Skin epidermis (tissue), 12 donors: ENCODE results near the gene BABAM2.

Source experiments
- H3K27ac ChIP-seq, 21 experiments: fragments of 200-600 bp; sonication (generic) in 11 of 21; one replicate each; pipeline ENCODE4 v1.5.0; 2020; ENCODE audit warnings: mild to moderate bottlenecking in 3 of 21, inconsistent platforms in 2 of 21, moderate library complexity in 2 of 21
- H3K4me3 ChIP-seq, 7 experiments: fragments of 200-600 bp; sonication (generic) in 2 of 7; one replicate each; pipeline ENCODE4 v1.5.0; 2020; ENCODE audit warnings: inconsistent platforms in 2 of 7, mild to moderate bottlenecking in 2 of 7, moderate library complexity in 1 of 7

BABAM2 gene

DNA sequence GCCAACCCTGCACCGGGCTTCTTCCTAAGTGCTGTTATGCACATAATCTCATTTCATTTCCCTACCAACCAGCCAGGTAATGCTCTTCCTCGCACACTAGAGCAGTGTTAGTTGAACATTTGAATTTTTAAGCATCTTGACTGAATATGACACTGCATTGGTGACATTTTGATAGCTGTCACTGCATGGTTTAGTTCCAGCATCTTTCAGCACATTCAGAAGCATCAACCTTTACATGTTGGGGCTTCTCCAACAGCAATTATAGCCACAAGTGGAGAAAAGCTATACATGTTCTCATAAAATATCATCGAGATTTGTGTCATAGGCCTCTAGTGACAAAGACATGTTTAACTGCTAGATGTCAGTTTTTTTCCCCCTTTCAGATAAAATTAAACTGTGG, 272.0 kb downstream of the BABAM2 start:
- Histone ChIP-seq H3K4me3 (no peak overlapping the region), H3K27ac (peak overlapping the region in 12 of 21 experiments; percentile 2 to 92 (median 62))

DNA sequence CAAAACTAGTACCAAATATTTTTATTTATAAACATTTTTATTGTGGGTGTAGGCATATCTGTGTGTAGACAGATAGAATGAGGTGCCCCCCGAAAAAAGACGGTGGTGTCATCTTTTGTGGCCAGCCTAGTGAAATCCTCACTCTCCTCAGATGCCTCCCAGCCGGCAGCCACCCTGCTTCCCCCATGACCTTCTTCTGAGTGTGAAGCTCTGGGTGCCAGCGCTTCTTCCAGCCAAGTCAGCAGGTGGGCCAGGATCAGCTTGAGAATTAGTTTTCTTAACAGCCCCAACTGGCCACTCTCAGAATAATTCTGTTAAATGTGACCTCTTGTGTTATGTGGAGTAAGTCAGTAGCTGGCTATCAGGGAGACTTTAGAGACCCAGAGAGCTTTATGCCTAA, 272.5 kb downstream of the BABAM2 start:
- no peak overlapping the region for H3K4me3 ChIP-seq
- peak overlapping the region in 17 of 21 experiments; percentile 28 to 92 (median 59) for H3K27ac ChIP-seq

- Histone ChIP-seq H3K27ac (peak overlapping the region in 18 of 21 experiments; percentile 28 to 92 (median 59)), H3K4me3 (no peak overlapping the region)
These were observed 273.2 kb downstream of the BABAM2 start for GRCh38 chr2:28163627-28164279.

DNA sequence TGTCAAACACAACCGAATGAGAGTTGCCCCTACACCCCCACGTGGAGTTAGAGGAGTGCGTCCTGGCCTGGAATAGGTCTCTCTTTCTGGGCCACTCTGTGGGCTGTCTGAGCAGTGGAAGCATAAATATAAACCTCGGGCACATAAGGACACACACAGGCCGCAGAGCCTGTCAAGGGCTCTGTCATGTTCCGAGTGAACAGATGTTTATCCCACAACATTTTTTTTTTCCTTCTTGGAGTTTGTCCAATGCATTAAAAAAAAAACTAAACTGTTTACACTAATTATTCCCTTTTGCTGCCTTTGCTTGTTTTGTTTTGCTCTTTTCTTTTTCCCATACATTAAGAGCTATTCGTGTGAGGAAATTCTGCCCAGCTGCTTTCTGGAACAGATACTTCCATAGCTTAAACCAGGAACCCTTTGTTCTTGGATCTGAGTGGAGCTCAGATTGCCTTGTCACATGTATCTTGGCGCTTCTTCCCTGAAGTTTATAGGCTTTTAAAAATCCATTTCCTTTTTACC, 273.8 kb downstream of the BABAM2 start:
- Histone ChIP-seq H3K27ac (peak overlapping the region in 18 of 21 experiments; percentile 41 to 92 (median 59)), H3K4me3 (no peak overlapping the region)

DNA sequence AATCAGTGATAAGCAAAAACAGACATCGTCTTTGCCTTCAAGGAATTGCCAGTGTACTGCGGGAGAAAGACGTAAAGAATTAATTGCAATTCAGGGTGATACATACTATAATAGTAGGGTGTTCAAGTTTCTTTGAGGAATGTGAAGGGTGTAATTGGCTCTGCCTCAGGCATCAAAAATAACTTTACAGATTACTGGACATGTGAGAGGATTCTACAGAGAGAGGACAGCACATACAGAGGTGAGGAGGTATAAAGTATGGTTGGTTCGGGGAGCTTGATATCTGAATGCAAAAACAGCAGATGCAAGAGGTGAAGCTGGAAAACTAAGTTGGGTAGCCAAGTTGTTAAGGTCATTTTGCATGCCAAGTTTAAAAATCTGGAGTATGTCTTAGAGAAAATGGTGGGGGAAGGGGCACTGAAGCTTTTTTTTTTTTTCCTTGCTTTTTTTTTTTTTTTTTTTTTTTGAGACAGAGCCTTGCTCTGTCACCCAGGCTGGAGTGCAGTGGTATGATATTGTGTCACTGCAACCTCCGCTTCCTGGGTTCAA, 274.6 kb downstream of the BABAM2 start:
- Histone ChIP-seq H3K27ac (peak overlapping the region in 13 of 21 experiments; percentile 24 to 92 (median 59)), H3K4me3 (no peak overlapping the region)

- Histone ChIP-seq H3K27ac (peak overlapping the region in 1 of 21 experiments; percentile 37), H3K4me3 (no peak overlapping the region)
These were observed 276.4 kb downstream of the BABAM2 start for GRCh38 chr2:28166956-28167355.

DNA sequence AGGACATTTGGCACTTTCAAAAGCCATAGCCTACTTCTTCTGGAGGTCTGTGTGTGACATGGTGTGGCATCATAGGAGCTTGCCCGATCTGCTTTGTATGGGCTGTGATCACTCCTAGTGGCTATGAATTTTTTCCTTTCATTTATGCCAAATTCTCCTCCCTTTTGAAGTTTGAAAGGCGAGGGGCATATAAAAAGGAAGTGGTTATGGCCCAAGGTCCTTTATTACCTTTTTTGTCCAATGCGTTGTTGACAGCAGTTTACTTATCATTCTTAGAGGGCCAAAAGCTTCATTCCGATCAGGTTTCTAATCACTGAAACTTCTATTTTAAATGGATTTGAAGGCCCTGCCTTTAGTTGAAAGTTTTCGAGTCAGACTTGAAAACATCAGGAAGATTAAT, 277.8 kb downstream of the BABAM2 start:
- H3K4me3 ChIP-seq = no peak overlapping the region
- H3K27ac ChIP-seq = peak overlapping the region in 10 of 21 experiments; percentile 5 to 50 (median 28)

DNA sequence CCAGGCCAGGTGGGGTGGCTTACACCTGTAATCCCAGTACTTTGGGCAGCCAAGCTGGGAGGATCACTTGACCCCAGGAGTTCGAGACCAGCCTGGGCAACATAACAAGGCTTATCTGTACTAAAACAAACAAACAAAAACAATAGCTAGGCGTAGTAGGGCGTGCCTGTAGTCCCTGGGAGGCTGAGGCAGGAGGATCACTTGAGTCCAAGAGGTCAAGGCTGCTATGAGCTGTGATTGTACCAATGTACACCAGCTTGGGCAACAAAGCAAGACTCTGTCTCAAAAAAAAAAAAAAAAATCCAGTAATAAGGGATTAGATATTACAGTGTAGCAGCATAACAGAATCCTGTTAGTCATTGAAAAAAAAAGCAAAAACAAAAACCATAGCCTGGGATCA, 279.0 kb downstream of the BABAM2 start:
- Histone ChIP-seq H3K4me3 (no peak overlapping the region), H3K27ac (peak overlapping the region in 1 of 21 experiments; percentile 44)

GRCh38 chr2:28172114-28172898, 281.8 kb downstream of the BABAM2 start:
- no peak overlapping the region for H3K4me3 ChIP-seq
- H3K27ac ChIP-seq = peak overlapping the region in 3 of 21 experiments; percentile 7 to 33 (median 31)

DNA sequence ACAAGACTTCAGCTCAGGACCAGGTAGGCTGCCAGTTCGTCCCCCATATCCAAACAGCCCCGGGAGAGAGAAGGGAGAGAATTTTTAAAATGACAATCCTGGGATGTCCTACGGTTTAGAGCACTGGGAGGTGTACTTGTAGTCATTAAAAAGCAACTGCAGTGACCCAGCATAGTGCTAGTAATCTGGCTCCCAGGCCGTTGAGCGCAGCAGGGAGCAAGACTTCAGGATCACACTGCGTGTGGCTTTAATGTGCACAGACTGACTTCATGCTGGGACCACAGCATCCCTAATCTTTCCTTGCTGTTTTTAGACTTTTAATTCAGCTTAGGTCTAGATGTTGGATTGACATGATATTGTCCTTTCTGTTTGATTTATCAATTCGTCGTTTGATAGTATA, 282.8 kb downstream of the BABAM2 start:
- Histone ChIP-seq H3K4me3 (no peak overlapping the region), H3K27ac (peak overlapping the region in 1 of 21 experiments; percentile 33)

DNA sequence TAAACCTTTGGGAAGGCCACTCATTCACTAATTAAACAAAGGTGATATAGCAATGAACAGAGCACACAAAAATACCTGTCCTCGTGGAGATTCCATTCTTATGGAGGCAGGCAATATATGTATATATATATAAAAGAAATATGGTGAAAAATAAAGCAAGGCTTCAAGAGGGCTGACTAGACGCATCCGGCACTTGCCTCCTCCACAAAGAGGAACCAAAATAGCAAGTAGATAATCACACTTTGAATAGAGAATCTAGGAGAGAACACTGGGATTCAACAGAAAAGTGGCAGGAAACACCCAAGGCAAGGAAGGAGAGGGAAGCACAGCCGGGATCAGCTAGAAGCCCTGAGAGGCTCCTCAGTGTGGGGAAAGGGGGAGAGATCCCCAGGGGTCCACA, 283.7 kb downstream of the BABAM2 start:
- H3K4me3 ChIP-seq = no peak overlapping the region
- H3K27ac ChIP-seq = no peak overlapping the region

DNA sequence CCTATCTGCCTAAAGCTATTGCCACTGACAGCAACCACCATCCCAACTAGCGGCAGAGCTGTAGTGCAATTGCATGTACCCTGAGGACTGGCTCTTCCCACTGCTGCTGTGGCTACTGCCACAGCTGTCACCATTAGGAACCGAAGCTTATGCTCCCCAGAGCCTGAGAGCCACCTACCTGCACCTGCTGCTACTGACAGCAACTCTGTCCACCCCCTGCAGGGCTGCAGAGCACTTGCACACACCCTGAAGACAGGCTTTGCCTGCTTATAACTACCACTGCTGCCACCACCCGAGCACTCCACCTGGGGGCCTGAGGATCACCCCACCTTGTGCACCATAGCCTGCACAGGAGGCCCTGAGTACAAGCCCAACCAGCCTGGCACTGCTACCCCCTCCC, 284.5 kb downstream of the BABAM2 start:
- Histone ChIP-seq H3K27ac (no peak overlapping the region), H3K4me3 (no peak overlapping the region)

DNA sequence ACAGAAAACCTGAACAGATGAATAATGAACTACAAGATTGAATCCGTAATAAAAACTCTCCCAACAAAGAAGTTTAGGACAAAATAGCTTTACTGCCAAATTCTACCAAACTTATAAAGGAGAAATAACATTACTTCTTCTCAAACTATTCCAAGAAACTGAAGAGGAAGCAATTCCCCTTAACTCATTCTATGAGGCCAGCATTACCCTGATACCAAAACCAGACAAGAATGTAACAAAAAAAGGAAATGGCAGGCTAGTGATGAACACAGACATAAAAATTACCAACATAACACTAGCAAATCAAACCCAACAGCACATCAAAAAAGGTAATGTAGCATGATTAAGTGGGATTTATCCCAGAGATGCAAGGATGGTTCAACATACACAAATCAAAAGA, 288.4 kb downstream of the BABAM2 start:
- no peak overlapping the region for H3K4me3 ChIP-seq
- H3K27ac ChIP-seq = no peak overlapping the region

DNA sequence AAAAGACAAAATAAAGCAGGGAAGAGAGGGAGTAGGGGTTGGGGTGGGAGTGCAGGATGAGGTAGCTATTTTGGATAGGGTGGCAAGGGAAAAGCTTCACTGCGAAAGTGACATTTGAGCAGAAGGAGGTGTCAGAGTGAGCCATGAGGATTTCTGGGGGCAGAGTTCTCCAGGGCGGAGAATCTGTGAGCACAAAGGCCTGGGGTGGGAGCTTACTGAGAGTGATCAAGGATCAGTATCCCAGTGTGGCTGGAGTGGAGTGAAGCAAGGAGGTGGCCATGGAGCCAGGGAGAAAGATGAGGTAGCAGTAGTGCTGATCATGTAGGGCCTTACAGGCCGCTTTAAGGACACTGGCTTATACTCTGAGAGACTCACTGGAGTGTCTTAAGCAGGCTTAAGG, 291.3 kb downstream of the BABAM2 start:
- Histone ChIP-seq H3K27ac (no peak overlapping the region), H3K4me3 (no peak overlapping the region)

DNA sequence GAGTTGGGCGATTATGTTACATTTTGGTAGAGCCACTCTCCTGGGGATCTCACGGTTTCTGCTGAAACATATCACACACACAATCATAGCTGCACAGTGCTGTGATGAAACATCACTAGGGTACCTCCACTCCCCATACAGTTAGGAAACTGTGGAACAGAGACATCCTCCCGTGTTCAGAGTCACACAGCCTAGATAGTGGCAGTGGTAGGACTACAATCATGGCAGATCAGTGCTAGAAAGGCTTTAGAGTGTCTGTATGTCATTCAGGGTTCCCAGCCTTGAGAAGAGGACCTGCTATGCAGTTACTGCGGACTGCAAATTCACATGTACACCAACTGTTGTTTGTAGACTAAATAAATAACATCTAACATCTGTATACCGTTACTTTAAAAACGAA, 291.8 kb downstream of the BABAM2 start:
- H3K27ac ChIP-seq = peak overlapping the region in 1 of 21 experiments; percentile 18

DNA sequence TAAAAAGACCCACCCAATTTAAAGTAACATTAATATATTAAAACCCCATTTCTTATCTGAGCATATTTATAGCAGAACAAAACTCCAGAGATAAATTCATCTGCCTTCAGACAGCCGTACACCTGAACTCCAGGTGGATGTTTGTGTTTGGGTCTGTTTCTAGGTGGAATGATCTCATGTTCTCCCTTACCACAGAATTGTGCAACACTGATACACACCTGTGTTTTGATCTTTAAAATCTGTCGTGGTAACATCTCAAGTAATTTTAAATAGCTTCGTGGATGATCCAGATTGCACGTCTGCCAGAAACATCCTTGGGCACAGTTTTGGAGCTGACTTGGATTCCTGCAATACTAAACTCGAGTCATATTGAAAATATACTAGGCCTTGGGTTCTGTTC, 294.6 kb downstream of the BABAM2 start:
- no peak overlapping the region for H3K4me3 ChIP-seq
- H3K27ac ChIP-seq = peak overlapping the region in 12 of 21 experiments; percentile 0 to 74 (median 45)

More for the DNA sequence above, 291.8 kb downstream of the BABAM2 start:
- no peak overlapping the region for H3K4me3 ChIP-seq

- Histone ChIP-seq H3K4me3 (no peak overlapping the region), H3K27ac (peak overlapping the region in 13 of 21 experiments; percentile 22 to 74 (median 60))
These were observed 295.4 kb downstream of the BABAM2 start for GRCh38 chr2:28185891-28186290.

GRCh38 chr2:28187186-28187585, 296.7 kb downstream of the BABAM2 start:
- Histone ChIP-seq H3K27ac (no peak overlapping the region), H3K4me3 (no peak overlapping the region)

GRCh38 chr2:28188436-28188835, 297.9 kb downstream of the BABAM2 start:
- no peak overlapping the region for H3K4me3 ChIP-seq

DNA sequence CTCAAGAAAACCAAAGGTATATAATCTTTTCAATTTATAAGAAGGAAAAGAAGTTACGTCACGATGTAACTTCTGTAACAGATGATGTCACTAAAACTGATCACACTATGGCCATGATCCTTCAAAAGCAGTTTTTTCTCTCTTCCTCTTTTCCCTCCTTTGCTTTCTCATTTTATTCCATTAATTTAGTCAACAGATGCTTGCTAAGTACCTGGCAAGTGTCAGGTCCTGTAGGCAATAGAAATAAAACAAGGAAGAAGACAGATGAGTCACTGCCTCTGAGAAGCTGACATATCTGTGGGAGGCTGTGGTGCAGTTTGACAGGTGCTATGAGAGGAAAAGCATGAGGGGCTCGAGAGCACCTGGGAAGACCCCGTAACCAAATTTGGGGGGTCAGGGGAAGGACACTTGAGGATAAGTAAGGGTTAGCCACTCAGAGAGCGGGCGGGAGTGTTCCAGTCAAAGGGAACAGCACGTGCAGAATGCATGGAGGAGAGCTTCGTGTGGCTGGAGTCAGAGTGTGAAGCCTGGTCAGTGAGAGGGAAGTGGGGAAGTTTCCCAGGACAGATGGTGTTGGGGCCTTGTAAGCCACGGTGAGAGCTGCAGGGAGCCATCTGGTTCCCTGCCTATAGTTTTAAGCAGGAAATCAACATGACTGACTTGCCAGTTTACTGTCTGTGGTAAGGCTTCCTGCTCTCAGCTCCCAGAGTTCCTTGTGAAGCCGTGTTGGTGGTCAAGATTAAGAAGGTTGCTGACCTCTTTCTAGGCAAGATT, 303.3 kb downstream of the BABAM2 start:
- no peak overlapping the region for H3K27ac ChIP-seq
- H3K4me3 ChIP-seq = no peak overlapping the region

More at GRCh38 chr2:28188436-28188835, 297.9 kb downstream of the BABAM2 start:
- H3K27ac ChIP-seq = peak overlapping the region in 1 of 21 experiments; percentile 15
